Esophagus muscularis mucosa (tissue), 4 donors: ENCODE measurements around the gene YWHAH. TPM values are rescaled to one million over a fixed set of nuclear protein-coding genes. Genes with fewer than 3 reads are reported as not detected.

Source experiments
- DNase-seq: peaks from one replicate; pipeline ENCODE4 v3.0.0-alpha.2; 2017; ENCODE audit errors: extremely low spot score
- H3K27ac ChIP-seq, 4 donors: fragments of 200-600 bp; sonication (generic); replicated peaks in 1 of 4; 1 replicate in 3 of 4; 2 replicates in 1 of 4; pipeline ENCODE4 v1.5.1; 2016 to 2019; ENCODE audit warnings: mild to moderate bottlenecking in 1 of 4
- H3K27me3 ChIP-seq, 4 donors: fragments of 200-600 bp; sonication (generic); one replicate each; pipeline versions ENCODE4 v1.5.1 to v1.6.0; 2016 to 2019
- H3K36me3 ChIP-seq, 4 donors: fragments of 200-600 bp; sonication (generic); one replicate each; pipeline ENCODE4 v1.5.1; 2016 to 2019
- H3K4me1 ChIP-seq, 4 donors: fragments of 200-600 bp; sonication (generic); one replicate each; pipeline ENCODE4 v1.5.1; 2016 to 2019
- H3K4me3 ChIP-seq, 4 donors: fragments of 200-600 bp; sonication (generic); 1 replicate in 2 of 4; 2 replicates in 2 of 4; pipeline ENCODE4 v1.5.1; 2016 to 2019; ENCODE audit warnings: mild to moderate bottlenecking in 4 of 4, moderate library complexity in 1 of 4
- H3K9me3 ChIP-seq, 4 donors: fragments of 200-600 bp; sonication (generic); 1 replicate in 3 of 4; 2 replicates in 1 of 4; pipeline ENCODE4 v1.5.1; 2016 to 2019
- EP300 ChIP-seq: sonication (generic); formaldehyde crosslinking; IDR thresholded peaks from one replicate; pipeline ENCODE4 v1.6.1; 2017; ENCODE audit warnings: antibody characterized with exemption
- POLR2A ChIP-seq: fragments of 450-650 bp; IDR thresholded peaks from one replicate; pipeline ENCODE4 v1.6.1; 2017; ENCODE audit warnings: antibody characterized with exemption, moderate library complexity, mild to moderate bottlenecking, low read depth
- POLR2AphosphoS5 ChIP-seq, 2 donors: sonication (generic); formaldehyde crosslinking; IDR thresholded peaks; one replicate each; pipeline ENCODE4 v1.6.1; 2017; ENCODE audit warnings: antibody characterized with exemption in 2 of 2
- WGBS: methylation state at CpG from one replicate; pipeline ENCODE4 v1.1.5; 2018; 5-methylcytosine and 5-hydroxymethylcytosine counted together
- intact Hi-C: fragments of 100-400 bp; cut with DNase I; formaldehyde crosslinking; loops from one replicate; pipeline ENCODE4 v1.15.1; 2023
- small RNA-seq, 3 donors: library from RNA; depleted of rRNA; stranded (forward); fragments of <200 nt; gene quantifications; one replicate each; pipeline ENCODE3, GENCODE V24; 2016
- total RNA-seq, 4 donors: library from RNA; depleted of rRNA; stranded (reverse); fragments of >200 nt; gene quantifications; one replicate each; pipeline versions ENCODE4 v1.1.0 to v1.2.1, GENCODE V29; 2016
- TF ChIP-seq, protein P1 (sequence below), 3 experiments: fragments of 200-600 bp in 2 of 3; fragments of 450-650 bp in 1 of 3; sonication (generic) in 2 of 3; IDR thresholded peaks; one replicate each; pipeline ENCODE4 v1.5.1; 2017 to 2019; ENCODE audit warnings: antibody characterized with exemption in 3 of 3, mild to moderate bottlenecking in 2 of 3, moderate library complexity in 1 of 3

Gene YWHAH
- total RNA-seq, 4 donors from 2014 or later = 132 to 232 (median 183) TPM

DNA sequence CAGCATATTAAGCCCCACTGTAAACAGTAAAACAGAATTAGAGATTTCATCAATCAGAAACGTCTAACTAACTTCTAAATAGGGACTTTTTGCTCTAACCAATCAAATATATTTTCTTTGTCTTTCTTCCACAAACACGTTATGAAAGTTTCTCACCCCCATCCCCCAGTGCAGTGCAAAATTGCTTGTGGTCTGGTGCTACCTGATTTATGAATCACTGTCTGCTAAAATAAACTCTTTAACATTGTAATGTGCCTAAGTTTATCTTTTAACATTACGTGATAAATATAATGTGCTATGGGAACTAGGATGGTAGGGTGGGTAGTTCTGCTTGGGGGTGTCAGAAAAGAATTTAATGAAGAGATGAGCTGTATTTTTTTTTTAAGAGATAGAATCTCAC is 51.5 kb downstream of the YWHAH start:
- H3K27ac ChIP-seq = no peak overlapping the region
- H3K9me3 ChIP-seq = no peaks in the 10 kb centered on the region
- H3K36me3 ChIP-seq = no peaks in the 10 kb centered on the region
- H3K27me3 ChIP-seq = peaks cover 0 to 24% (median 0%) of the 10 kb centered on the region in 4 donors
- H3K4me1 ChIP-seq = no peaks in the 10 kb centered on the region
- no peak overlapping the region for H3K4me3 ChIP-seq
- no peak for DNase-seq
- intact Hi-C loops = no loop called here
- WGBS = 24% methylated on average over 3 of the region's 3 CpGs
- TF ChIP-seq POLR2AphosphoS5 (IDR thresholded peaks at IDR 0.05) (no peak), EP300 (no peak), POLR2A (no peak)
- TF ChIP-seq, protein P1, sequence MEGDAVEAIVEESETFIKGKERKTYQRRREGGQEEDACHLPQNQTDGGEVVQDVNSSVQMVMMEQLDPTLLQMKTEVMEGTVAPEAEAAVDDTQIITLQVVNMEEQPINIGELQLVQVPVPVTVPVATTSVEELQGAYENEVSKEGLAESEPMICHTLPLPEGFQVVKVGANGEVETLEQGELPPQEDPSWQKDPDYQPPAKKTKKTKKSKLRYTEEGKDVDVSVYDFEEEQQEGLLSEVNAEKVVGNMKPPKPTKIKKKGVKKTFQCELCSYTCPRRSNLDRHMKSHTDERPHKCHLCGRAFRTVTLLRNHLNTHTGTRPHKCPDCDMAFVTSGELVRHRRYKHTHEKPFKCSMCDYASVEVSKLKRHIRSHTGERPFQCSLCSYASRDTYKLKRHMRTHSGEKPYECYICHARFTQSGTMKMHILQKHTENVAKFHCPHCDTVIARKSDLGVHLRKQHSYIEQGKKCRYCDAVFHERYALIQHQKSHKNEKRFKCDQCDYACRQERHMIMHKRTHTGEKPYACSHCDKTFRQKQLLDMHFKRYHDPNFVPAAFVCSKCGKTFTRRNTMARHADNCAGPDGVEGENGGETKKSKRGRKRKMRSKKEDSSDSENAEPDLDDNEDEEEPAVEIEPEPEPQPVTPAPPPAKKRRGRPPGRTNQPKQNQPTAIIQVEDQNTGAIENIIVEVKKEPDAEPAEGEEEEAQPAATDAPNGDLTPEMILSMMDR (IDR thresholded peaks at IDR 0.05) = no peak

DNA sequence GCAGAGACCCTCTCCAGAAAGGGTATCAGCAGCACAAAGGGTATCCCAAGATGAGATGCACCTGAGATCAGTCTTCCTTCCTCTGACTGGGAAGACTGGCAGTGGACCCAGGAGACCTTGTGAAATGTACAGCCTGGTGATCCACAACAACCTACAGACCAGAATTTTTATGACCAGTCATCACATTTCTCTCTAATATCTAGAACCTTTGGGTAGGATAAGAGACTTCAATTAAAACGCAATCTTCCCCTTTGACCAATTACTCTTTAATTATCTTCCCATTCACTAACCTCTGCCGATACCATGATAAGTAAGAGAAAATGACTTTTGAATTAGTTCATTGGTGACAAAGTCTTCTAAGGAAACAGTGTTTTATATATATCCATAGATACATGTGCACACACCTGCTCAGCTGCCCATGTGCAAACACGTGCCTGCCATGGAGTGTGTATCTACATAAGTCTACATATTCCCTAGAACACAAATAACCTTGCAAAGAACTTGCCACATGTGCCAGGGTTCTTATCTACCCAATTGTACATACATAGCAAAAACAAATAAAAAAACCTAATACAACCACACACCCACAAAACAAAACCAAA is 54.5 kb downstream of the YWHAH start:
- DNase-seq = no peak
- WGBS = 85% methylated on average over 3 of the region's 3 CpGs
- no peaks in the 10 kb centered on the region for H3K9me3 ChIP-seq
- intact Hi-C loops = no loop called here
- no peaks in the 10 kb centered on the region for H3K36me3 ChIP-seq
- peaks cover 0 to 24% (median 0%) of the 10 kb centered on the region in 4 donors for H3K27me3 ChIP-seq
- no peak overlapping the region for H3K27ac ChIP-seq
- no peak for TF ChIP-seq POLR2AphosphoS5 (IDR thresholded peaks at IDR 0.05)
- TF ChIP-seq POLR2A = no peak
- no peak for TF ChIP-seq EP300
- TF ChIP-seq, protein P1 (IDR thresholded peaks at IDR 0.05) = no peak
- H3K4me3 ChIP-seq = no peak overlapping the region
- no peaks in the 10 kb centered on the region for H3K4me1 ChIP-seq

DNA sequence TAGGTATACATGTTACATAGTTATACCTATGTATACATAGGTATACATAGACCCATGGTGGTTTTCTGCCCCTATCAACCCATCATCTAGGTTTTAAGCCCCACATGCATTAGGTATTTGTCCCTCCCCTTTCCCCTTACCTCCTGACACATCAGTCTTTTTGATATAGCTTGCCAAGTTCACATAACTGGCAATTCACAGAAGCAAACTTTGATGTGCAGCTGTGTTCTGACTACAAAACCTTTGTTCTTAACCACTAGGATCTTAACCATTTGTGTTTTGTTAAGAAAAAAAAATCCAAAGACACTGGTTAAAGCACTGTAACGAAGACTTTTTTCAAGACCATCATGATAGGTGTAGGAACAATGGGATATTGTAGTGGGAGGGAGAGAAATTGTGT is 55.8 kb downstream of the YWHAH start:
- TF ChIP-seq, protein P1 (IDR thresholded peaks at IDR 0.05) = no peak
- TF ChIP-seq POLR2AphosphoS5 (IDR thresholded peaks at IDR 0.05) (no peak), EP300 (no peak), POLR2A (no peak)

DNA sequence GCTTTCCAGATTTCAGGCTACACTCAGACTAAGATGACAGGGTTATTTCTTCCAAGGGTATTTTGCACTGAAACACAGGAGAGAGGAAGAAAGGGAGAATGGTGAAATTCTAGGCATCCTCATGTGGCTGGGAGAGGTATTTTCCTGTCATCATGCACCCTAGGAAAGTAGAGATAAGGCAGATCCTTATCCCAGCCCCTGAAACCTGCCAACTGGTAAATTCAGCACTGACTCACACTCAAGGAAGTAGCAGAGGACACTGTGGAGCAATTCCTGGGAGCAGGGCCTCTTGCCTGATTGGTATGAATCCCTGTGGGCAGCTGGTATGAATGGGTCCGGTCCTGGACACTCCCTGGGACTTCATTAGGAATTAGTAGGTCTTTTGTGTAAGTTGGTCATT is 61.1 kb downstream of the YWHAH start:
- TF ChIP-seq, protein P1 (IDR thresholded peaks at IDR 0.05) = no peak
- TF ChIP-seq EP300 (no peak), POLR2A (no peak), POLR2AphosphoS5 (IDR thresholded peaks at IDR 0.05) (no peak)
- no peak overlapping the region for H3K4me3 ChIP-seq
- H3K4me1 ChIP-seq = no peaks in the 10 kb centered on the region
- 55% methylated on average over 1 of the region's 1 CpG for WGBS
- peaks cover 0 to 7% (median 2%) of the 10 kb centered on the region in 4 donors for H3K9me3 ChIP-seq
- DNase-seq = no peak
- H3K36me3 ChIP-seq = no peaks in the 10 kb centered on the region
- H3K27ac ChIP-seq = no peak overlapping the region
- H3K27me3 ChIP-seq = peaks cover 0 to 10% (median 0%) of the 10 kb centered on the region in 4 donors
- intact Hi-C loops = no loop called here

More for the DNA sequence above, 55.8 kb downstream of the YWHAH start:
- intact Hi-C loops = no loop called here
- Histone ChIP-seq H3K9me3 (no peaks in the 10 kb centered on the region), H3K36me3 (no peaks in the 10 kb centered on the region), H3K4me1 (no peaks in the 10 kb centered on the region), H3K27me3 (peaks cover 0 to 24% (median 0%) of the 10 kb centered on the region in 4 donors), H3K4me3 (no peak overlapping the region), H3K27ac (no peak overlapping the region)
- DNase-seq = no peak
- 80% methylated on average over 1 of the region's 1 CpG for WGBS

Small RNA genes within 50 kb of the gene (small RNA-seq; reads per million reads assigned to genes)
- gene RN7SL305P = 0 reads per million in 3 donors

Other genes starting within 250 kb of the YWHAH start
- gene PRR14L, start 194.4 kb upstream of the YWHAH start, total RNA-seq = 10 to 100 TPM; 14.6 to 21.6 (median 18.5) TPM
- gene DEPDC5, start 190.5 kb upstream of the YWHAH start, total RNA-seq = 10 to 100 TPM in 3 of 4 donors, 1 to 10 TPM in 1; 7.3 to 15.8 (median 12.6) TPM
- under 1 TPM in 1 of 4 donors, not detected in 3; 0.11 TPM for gene SLC5A1, start 98.7 kb downstream of the YWHAH start, total RNA-seq
- gene C22orf42, start 214.8 kb downstream of the YWHAH start, total RNA-seq = under 1 TPM in 1 of 4 donors, not detected in 3; 0.26 TPM